ENCODE results near the gene SLC12A1.
A peak's percentile ranks its signal among the peaks of the same experiment; 100 is the strongest.
"Not testable (repeated sequence)": the region's sequence is repeated elsewhere in the genome, so short reads cannot be mapped to it uniquely, and the experiment has no call there.

Gene SLC12A1

GRCh38 chr15:48315041-48315440 lies 108.9 kb downstream of the SLC12A1 start:
- FAIRE-seq: no peak

DNA sequence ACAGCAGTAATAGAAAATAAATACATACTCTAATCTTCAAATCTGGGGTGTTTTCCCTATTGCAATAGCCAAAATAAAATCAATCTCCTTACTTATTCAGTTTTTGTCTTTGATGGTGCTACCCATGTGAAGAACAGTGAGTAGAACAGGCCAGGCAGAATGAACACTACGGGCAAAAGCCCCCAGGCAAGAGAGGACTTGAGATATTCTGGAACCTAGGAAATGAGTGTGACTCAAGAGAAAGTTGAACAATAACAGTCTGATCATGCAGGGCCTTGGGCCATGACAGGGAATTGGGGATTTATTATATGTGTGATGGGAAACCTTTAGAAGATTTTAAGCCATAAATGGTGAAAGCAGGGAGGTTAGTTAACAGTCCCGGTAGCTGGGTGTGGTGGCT lies 111.1 kb downstream of the SLC12A1 start:
- FAIRE-seq: no peak

GRCh38 chr15:48318131-48318530 lies 112.0 kb downstream of the SLC12A1 start:
- no peak for FAIRE-seq

GRCh38 chr15:48323294-48323693 lies 117.2 kb downstream of the SLC12A1 start:
- no peak for FAIRE-seq

GRCh38 chr15:48324949-48325348 lies 118.8 kb downstream of the SLC12A1 start:
- no peak for FAIRE-seq

- no peak for FAIRE-seq
Observed at GRCh38 chr15:48325400-48325799, 119.3 kb downstream of the SLC12A1 start.

- FAIRE-seq: not testable (repeated sequence)
Observed at GRCh38 chr15:48326180-48326579, 120.1 kb downstream of the SLC12A1 start.

DNA sequence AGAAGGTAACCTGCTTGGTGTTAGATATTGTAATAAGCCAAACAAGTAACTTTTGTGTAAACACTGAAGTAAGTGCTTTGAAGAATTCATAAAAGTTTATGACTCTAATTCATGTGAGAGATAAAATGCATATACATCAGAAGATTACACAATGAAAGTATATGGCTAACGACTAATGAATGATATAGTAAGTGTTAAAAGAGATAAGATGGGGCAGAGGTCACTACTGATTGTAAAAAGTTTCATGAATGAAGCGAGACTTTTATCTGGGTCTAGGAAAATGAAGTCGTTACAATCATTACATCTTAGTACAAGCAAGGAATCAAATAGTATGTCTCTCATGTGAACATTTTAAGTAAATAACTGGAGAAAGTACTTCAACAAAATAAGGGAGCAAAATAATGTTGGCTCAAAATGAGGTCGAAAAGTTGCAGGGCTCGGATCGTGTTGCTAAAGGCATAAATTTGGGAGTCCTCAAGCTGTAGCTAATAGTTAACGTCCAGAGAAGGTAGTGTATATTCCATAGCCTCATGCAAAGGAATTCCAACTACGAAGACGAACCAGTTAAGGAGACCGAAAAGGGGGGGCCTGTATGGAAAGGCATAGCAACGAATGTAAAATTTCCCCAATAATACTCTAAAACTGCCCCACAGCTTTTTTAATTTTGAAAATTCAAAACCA lies 124.1 kb downstream of the SLC12A1 start:
- peak; percentile 83 for FAIRE-seq

GRCh38 chr15:48330855-48331795 lies 125.0 kb downstream of the SLC12A1 start, which contains the start of gene DUT:
Gene DUT, plus strand, starts transcription at chr15:48331429. Its CDS starts 87 bp downstream, at chr15:48331516.
- FAIRE-seq: no peak

DNA sequence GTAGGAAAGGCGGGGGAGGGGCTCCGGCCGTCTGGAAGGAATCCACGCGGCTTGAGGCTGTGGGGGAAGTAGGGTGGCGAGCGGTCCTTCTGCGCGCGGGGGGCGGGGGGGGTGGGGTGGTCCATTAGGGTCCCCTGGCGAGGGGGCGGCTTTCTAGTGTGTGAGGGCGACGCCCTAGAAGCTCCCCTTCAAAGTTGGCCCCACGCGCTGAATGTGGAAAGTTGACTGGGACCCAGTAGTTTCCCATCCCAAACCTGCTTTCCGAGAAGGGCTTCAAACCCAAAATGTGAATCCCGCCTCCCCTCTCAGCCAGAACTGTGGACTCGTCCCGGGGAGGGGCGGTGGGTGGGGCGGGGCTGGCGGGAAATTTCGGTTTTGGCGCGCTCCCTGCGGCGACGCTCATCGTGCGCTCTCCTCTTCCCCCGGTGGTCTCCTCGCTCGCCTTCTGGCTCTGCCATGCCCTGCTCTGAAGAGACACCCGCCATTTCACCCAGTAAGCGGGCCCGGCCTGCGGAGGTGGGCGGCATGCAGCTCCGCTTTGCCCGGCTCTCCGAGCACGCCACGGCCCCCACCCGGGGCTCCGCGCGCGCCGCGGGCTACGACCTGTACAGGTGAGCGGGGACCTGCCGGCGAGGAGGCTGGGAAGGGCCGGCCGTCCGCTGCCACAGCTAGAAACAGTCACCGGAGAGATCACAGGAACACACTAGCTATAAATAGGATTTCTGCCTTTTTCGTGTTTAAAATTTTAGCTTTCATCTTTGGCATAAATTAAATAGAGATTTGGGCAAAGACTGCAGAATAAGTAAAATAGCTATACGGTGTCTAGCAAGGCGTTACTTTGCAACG lies 125.9 kb downstream of the SLC12A1 start:
- no peak for FAIRE-seq

DNA sequence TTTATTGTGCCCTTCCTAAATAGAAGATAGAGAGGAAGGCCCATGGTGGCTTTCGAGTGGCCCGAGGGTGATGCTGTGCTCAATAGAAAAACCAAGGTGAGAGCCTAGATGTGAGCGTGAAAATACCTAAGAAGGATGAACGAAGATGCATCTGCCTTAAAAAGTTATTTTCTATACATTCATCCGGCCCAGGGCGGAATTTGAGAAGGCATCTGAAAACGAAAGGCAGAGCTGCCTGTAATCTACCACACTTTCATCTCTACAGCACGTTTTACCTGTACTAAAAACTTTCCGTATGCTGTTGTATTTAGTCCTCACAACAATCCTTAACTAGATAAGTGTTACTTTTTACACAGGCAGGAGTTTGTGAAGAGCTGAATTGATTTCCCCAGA lies 126.5 kb downstream of the SLC12A1 start:
- FAIRE-seq: no peak

- FAIRE-seq: no peak
Observed at GRCh38 chr15:48333540-48333939, 127.4 kb downstream of the SLC12A1 start.

- no peak for FAIRE-seq
Observed at GRCh38 chr15:48334260-48334659, 128.2 kb downstream of the SLC12A1 start.

DNA sequence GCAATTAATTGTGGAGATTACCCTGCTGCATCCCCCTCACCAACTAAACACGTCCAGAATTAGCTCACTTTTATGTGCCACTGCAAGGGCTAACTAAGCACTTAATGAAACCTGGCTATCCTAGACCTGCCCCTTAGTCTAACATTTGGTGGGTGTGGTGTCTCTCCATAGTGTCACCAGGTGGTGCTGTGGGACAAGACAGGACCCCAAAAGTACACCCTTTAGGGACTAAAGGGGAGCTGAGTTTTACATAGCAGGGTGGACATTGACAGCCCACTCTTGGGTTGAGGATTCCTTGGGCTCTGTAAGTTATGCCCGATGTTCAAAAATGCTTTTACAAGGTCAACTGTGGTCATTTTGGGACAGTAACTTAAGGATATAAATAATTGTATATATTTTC lies 130.8 kb downstream of the SLC12A1 start:
- FAIRE-seq: no peak

- FAIRE-seq: no peak
Observed at GRCh38 chr15:48337607-48338006, 131.5 kb downstream of the SLC12A1 start.

DNA sequence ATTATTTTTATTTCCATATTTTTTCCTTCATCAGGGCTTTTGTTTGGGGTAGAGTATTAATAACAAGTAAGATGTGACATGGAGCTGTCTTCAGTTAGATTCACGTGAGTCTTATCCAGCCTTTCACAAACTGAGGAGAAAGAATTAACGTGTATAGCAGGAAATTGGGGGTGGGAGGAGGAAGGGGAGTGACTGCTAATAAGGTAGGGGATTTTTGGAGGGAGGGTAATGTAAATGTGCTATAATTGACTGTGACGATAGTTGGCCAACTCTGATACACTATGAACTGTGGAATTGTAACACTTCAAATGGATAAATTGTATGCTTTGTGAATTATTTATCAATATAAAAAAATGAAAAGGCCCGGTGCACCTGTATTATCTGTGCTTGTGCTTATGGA lies 134.0 kb downstream of the SLC12A1 start:
- FAIRE-seq: no peak

DNA sequence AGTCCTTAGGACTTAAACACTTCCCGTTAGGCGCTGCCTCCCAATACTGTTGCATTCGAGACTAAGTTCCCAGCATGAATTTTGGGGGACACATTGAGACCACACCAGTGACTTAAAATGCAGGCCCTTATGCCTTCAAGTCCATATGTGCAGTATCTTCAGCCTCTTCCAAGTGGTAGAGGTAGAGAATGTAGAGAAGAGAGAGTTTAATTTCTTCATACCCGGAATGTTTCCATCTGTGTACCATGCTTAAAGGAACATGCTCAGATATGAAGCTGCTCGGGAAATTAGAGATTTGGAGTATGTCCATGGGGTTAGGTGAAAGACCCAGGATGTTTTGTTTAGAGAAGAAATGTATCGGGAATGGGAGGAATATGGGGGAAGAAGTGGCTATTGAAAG lies 137.8 kb downstream of the SLC12A1 start:
- no peak for FAIRE-seq

GRCh38 chr15:48345516-48345915 lies 139.4 kb downstream of the SLC12A1 start:
- no peak for FAIRE-seq

- FAIRE-seq: no peak
Observed at GRCh38 chr15:48352474-48353072, 146.5 kb downstream of the SLC12A1 start.
